DMS79 treated with DMSO at 0.1 percent for 48 hours (cell line): ENCODE data around the gene ZNF282.
"Not testable (repeated sequence)": the region's sequence is repeated elsewhere in the genome, so short reads cannot be mapped to it uniquely, and the experiment has no call there.

ENCODE experiments used
- DNase-seq: peaks from one replicate; lab custom pipeline; 2025; lab: John Stamatoyannopoulos, UW

ZNF282 gene

DNA sequence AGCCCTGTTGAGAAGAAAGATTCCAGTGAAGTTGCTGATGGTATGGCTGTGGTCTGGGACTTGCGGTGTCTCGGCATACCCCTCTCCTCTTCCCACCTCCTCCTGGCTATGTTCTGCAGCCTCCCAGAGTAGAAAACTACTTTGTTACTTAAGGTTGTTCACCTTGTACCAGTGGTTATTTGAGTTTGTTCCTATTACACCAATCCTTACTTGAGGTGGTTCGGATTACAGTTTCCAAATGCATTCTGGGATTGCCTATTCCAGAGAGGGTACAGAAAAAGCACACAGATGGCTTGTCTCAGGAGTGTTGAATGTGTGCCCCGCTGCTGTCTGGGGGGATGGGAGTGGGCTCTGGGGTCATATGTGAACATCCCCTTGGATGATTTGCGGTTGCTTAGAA, 59.8 kb downstream of the ZNF282 start:
- no peak for DNase-seq

DNA sequence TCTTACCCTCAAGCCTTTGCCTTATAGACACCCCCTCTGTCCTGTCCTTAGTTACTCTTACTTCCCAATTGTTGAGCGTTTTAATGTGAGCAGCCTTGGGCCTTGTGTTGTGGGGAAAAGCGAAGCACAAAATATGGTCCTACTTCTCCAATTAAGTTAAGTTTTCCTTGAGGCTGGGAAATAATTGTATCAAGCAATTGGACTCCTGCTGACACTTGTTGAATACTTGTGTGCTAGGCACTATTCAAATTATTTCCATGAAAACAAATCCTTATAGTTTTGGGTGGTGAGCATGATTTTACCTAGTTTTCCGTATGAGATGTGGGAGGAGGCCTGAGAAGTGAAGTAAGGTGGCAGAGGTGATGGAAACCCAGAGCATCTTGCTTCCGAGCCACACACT, 61.2 kb downstream of the ZNF282 start:
- no peak for DNase-seq

DNA sequence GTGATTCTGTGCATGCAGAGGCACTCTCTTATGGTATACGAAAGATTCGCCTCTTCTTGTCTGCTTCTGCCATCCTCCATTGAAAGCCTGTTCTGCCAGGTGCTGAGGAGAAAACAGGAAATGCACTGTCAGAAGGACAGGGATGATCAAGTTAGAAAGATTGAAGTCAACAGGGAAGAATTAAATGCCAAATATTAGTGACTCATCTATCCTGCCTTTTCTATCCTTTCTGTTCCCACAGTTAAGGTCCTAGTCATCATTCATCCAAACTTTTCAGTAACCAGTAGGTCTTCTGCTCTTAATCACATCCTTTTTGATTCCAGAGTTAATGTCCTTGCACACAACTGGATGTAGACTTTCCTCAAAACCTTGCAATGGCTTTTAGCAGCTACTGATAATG, 61.8 kb downstream of the ZNF282 start:
- DNase-seq = no peak

DNA sequence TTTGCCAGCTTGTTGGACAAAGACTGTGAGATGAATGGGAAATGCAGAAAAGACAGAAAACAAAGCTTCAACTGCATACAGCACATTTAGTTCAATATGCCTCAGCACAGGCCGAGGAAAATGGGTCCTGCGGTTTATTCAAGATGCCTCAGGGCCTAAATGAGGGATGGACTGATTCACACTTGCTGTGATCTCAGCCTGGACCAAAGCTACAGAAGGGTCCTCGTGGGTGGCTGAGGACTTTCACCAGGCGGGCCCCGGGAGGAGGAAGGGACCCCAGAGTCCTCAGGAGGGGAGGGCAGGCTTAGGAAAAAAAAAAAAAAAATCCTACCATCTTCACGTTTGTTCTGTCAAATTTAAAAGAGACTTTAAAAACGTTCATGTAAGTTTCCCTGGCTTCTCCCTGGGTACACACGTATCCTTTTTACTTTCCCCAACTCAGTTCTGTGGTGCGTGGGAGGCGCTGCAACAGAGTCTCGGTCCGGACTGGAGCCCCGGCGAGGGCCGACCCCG, 66.0 kb downstream of the ZNF282 start:
- DNase-seq = no peak

DNA sequence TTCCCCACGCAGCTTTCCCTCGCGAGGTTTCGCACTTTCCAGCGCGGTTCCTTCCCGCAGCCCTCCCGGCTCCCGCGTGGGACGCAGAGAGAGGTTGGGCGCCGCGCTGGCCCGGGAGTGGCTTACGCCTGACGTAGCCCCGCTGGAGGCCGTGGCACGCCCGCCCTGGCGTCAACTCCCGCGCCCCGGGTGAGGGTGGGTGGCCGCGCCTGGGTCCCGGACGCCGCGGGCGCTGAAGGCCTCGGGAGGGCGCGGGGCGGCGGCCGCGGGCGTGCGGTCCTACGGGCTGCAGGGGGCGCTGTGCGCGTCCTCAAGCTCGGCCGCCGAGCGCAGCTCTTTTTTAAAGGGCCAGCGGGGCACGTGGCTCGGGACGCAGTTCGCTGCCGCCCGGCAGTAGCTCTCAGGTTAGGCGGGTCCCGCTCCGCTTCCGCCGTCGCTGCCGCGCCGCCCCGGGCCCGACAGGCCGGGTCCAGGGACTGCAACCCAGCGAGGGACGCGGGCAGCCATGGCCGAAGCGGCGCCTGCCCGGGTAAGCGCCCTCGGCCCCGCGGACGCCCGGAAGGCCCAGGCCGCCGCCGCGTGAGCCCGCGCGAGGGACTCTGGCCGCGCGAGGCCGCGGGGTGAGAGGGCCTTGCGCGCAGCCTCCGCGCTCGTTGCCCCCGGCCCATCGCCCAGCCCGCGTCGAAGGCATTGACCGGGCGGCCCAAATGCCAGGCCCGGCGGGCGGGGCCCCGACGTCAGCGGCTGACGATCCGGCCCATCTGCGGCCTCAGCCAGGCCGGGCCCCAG, 66.7 kb downstream of the ZNF282 start, which contains the start of gene ZNF783:
Gene ZNF783 (plus strand): TSS at position 368 of the 789 bp plus-strand sequence. CDS start 138 bp downstream, at position 506.
- DNase-seq = peak; percentile 41

DNA sequence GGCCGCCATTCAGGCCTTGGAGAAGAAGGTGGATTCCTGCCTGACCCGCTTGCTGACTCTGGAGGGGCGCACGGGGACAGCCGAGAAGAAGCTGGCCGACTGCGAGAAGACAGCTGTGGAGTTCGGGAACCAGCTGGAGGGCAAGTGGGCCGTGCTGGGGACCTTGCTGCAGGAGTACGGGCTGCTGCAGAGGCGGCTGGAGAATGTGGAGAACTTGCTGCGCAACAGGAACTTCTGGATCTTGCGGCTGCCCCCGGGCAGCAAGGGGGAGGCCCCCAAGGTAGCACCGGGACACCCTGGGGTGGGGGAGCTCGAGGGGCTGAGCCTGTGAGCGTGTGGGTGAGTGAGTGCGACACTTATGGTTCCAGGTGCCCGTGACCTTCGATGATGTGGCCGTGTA, 71.1 kb downstream of the ZNF282 start:
- DNase-seq = no peak

DNA sequence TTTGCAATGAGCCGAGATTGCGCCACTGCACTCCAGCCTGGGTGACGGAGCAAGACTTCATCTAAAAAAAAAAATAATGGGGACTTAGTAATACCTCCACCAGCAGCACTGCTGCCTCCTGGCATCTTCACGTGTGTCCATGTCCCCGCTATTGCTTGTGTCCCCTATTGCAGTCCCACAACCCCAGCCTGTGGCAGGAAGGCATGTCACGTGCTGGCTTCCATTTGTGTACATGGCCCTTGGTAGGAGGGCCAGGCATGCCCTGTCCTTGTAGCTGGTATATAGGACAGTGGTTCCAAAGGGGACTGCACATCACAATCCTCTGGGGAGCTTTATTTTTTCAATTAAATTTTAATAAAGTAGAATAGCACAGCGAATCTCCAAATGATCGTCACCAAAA, 72.4 kb downstream of the ZNF282 start:
- no peak for DNase-seq

DNA sequence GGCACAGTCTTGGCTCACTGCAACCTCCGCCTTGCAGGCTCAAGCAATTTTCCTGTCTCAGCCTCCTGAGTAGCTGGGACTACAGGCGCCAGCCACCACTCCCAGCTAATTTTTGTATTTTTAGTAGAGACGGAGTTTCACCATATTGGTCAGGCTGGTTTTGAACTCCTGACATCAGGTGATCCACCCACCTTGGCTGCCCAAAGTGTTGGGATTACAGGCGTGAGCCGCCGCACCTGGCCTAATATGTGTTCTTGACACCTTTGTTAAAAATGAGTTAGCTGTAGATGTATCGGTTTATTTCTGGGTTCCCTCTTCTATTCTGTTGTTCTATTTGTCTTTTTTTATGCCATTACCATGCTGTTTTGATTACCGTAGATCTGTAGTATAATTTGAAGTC, 79.1 kb downstream of the ZNF282 start:
- not testable (repeated sequence) for DNase-seq
